AG04450 (cell line): ENCODE measurements around the gene NAXD. TPM values are rescaled to one million over a fixed set of nuclear protein-coding genes. Genes with fewer than 3 reads are reported as not detected.

Experiments used
- CTCF ChIA-PET: fragments of 300-600, 350-600 bp; formaldehyde crosslinking; extraction: SDS; loops from one replicate; lab custom pipeline; 2022; ENCODE audit warnings: antibody characterized with exemption, inconsistent platforms; lab: Charles Lee
- POLR2A ChIA-PET: fragments of 350-600 bp; formaldehyde crosslinking; extraction: SDS; loops from one replicate; lab custom pipeline; 2021; ENCODE audit warnings: antibody characterized with exemption, inconsistent platforms; lab: Yijun Ruan, JAX
- DNase-seq: peaks from one replicate; pipeline ENCODE4 v3.0.0-alpha.2; 2011; ENCODE audit warnings: low read depth, low spot score
- H3K27ac ChIP-seq: one replicate; pipeline ENCODE4 v1.5.1; 2012; ENCODE audit warnings: low read depth, low read length, control low read depth
- H3K27me3 ChIP-seq: one replicate; pipeline ENCODE4 v1.6.0; 2012; ENCODE audit warnings: low read length; ENCODE audit not compliant: control insufficient read depth, insufficient read depth
- H3K4me3 ChIP-seq: 2 replicates; pipeline ENCODE4 v1.5.1; 2011; ENCODE audit warnings: mild to moderate bottlenecking, low read depth, low read length, control low read depth
- H3K9me3 ChIP-seq: 2 replicates; pipeline ENCODE4 v1.5.1; 2012; ENCODE audit warnings: low read length; ENCODE audit not compliant: control insufficient read depth, insufficient read depth
- polyA plus RNA-seq: library from polyadenylated mRNA; depleted of rRNA; stranded (reverse); fragments of >200 nt; gene quantifications from 2 replicates; pipeline ENCODE4 v1.2.3, GENCODE V29; 2011; rRNA removed
- TF ChIP-seq, protein P1 (sequence below): IDR thresholded peaks from 2 replicates; pipeline ENCODE4 v1.5.1; 2011; ENCODE audit warnings: low read depth, low read length, control low read depth, inconsistent platforms

The NAXD gene
- polyA plus RNA-seq, 1 experiment = 35.0 TPM

DNA sequence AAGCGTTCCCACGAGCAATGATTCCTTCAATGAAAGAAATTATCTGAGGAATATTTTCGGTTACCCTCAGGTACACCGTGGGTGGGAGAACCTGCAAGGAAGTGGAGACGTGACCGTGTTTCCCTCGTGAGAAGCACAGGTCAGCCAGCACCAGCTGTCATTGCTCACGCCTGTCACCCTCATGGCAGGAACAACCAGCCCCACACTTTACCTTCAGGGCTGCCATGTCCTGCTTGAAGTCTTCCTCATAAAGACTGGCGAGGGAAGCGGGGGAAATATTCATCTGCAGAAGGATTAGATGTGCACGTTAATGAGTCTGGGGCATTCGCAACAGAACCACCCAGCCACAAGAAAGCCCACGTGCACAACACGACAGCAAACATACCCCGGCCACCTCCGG, 72.4 kb downstream of the NAXD start:
- Histone ChIP-seq H3K4me3 (no peak overlapping the region), H3K27me3 (no peaks in the 10 kb centered on the region), H3K27ac (no peak overlapping the region), H3K9me3 (no peaks in the 10 kb centered on the region)
- no peak for DNase-seq
- ChIA-PET CTCF (no interaction called here), POLR2A (no interaction called here)
- TF ChIP-seq, protein P1, sequence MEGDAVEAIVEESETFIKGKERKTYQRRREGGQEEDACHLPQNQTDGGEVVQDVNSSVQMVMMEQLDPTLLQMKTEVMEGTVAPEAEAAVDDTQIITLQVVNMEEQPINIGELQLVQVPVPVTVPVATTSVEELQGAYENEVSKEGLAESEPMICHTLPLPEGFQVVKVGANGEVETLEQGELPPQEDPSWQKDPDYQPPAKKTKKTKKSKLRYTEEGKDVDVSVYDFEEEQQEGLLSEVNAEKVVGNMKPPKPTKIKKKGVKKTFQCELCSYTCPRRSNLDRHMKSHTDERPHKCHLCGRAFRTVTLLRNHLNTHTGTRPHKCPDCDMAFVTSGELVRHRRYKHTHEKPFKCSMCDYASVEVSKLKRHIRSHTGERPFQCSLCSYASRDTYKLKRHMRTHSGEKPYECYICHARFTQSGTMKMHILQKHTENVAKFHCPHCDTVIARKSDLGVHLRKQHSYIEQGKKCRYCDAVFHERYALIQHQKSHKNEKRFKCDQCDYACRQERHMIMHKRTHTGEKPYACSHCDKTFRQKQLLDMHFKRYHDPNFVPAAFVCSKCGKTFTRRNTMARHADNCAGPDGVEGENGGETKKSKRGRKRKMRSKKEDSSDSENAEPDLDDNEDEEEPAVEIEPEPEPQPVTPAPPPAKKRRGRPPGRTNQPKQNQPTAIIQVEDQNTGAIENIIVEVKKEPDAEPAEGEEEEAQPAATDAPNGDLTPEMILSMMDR = no peak

DNA sequence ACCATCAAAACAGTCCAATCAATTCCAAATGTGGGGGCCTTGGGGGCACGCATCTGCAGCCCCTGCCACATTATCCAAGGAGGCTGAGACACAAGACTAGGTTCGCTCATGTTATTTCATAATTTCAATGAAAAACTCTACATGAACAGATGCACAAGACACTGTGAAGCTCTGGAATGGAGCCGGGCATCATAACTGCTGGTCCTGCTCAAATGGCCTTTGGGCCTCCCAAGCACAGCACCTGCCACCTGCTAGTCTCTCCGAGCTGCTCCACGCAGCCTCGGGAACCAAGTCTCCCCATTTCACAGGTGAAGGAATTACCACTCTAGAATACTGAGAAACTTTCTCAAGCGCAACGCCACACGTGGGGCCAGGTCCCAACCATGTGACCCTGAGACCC, 73.7 kb downstream of the NAXD start:
- DNase-seq = no peak
- Histone ChIP-seq H3K27me3 (no peaks in the 10 kb centered on the region), H3K4me3 (no peak overlapping the region), H3K27ac (no peak overlapping the region), H3K9me3 (no peaks in the 10 kb centered on the region)
- TF ChIP-seq, protein P1 = no peak
- ChIA-PET POLR2A (no interaction called here), CTCF (no interaction called here)

Other genes starting within 250 kb of the NAXD start
- gene RAB20, start 53.8 kb upstream of the NAXD start, polyA plus RNA-seq = 1.9 and 2.2 TPM in 2 replicates
- 49.7 and 51.5 TPM in 2 replicates for gene CARS2, start 90.6 kb downstream of the NAXD start, polyA plus RNA-seq
- 8.7 TPM in 2 replicates for gene ING1, start 98.2 kb downstream of the NAXD start, polyA plus RNA-seq